OCI-LY7 (cell line): Measurements from ENCODE around the gene DGUOK. TPM values are rescaled to one million over a fixed set of nuclear protein-coding genes. Genes with fewer than 3 reads are reported as not detected.
A peak's percentile ranks its signal among the peaks of the same experiment; 100 is the strongest.

Experiments
- BruUV-seq: library from RNA; stranded (reverse); fragments of 400-500 nt; replicated peaks from 2 replicates; lab custom pipeline; 2021; lab: Mats Ljungman, UMichigan
- CTCF ChIA-PET: fragments of 300-600 bp; sonication (Branson Sonifier 250); formaldehyde crosslinking; loops from one replicate; lab custom pipeline; 2022; ENCODE audit warnings: antibody characterized with exemption; ENCODE audit not compliant: unreplicated experiment; lab: Charles Lee
- POLR2A ChIA-PET: fragments of 300-600 bp; sonication (Branson Sonifier 250); formaldehyde crosslinking; loops from one replicate; lab custom pipeline; 2022; ENCODE audit warnings: antibody characterized with exemption; lab: Charles Lee
- DNase-seq: peaks from one replicate; pipeline ENCODE4 v3.0.0-alpha.2; 2015; ENCODE audit warnings: low spot score
- H2AFZ ChIP-seq: fragments of 200-600 bp; sonication (generic), shearing (Covaris generic); 2 replicates; pipeline ENCODE4 v1.6.1; 2014; ENCODE audit warnings: mild to moderate bottlenecking, antibody characterized with exemption, low read length, moderate library complexity
- H3K27ac ChIP-seq: fragments of 200-600 bp; sonication (generic); 2 replicates; pipeline ENCODE4 v1.5.1; 2014; ENCODE audit warnings: mixed run types, low read depth, mild to moderate bottlenecking, moderate library complexity, low read length, inconsistent platforms; ENCODE audit not compliant: poor library complexity, severe bottlenecking
- H3K36me3 ChIP-seq: fragments of 200-600 bp; sonication (generic); 2 replicates; pipeline ENCODE4 v1.6.1; 2014; ENCODE audit warnings: mild to moderate bottlenecking, antibody characterized with exemption, low read length, moderate library complexity, mixed read lengths; ENCODE audit not compliant: insufficient read depth
- H3K4me1 ChIP-seq: fragments of 200-600 bp; sonication (generic); 2 replicates; pipeline ENCODE4 v1.5.1; 2014; ENCODE audit warnings: mild to moderate bottlenecking, low read length; ENCODE audit not compliant: insufficient read depth, poor library complexity, severe bottlenecking
- H3K4me2 ChIP-seq: fragments of 200-600 bp; sonication (generic); 2 replicates; pipeline ENCODE4 v1.6.1; 2014; ENCODE audit warnings: mild to moderate bottlenecking, low read length
- H3K4me3 ChIP-seq: fragments of 200-600 bp; sonication (generic); 2 replicates; pipeline ENCODE4 v1.5.1; 2014; ENCODE audit warnings: mild to moderate bottlenecking, low read depth, low read length; ENCODE audit not compliant: poor library complexity, severe bottlenecking
- H3K79me2 ChIP-seq: fragments of 200-600 bp; sonication (generic); 2 replicates; pipeline ENCODE4 v1.6.1; 2016; ENCODE audit warnings: low read depth, mild to moderate bottlenecking, low read length, moderate library complexity, mixed read lengths; ENCODE audit not compliant: insufficient read depth
- H3K9me2 ChIP-seq: fragments of 200-600 bp; sonication (generic); 2 replicates; pipeline ENCODE4 v1.6.1; 2016; ENCODE audit warnings: mild to moderate bottlenecking, low read length, mixed read lengths; ENCODE audit not compliant: insufficient read depth
- H3K9me3 ChIP-seq: fragments of 200-600 bp; sonication (generic); 2 replicates; pipeline ENCODE4 v1.6.1; 2014; ENCODE audit warnings: mild to moderate bottlenecking, mixed run types, low read length, mixed read lengths
- H4K20me1 ChIP-seq: fragments of 200-600 bp; sonication (generic); 2 replicates; pipeline ENCODE4 v1.6.1; 2014; ENCODE audit warnings: mild to moderate bottlenecking, antibody characterized with exemption, low read length, moderate library complexity, mixed read lengths; ENCODE audit not compliant: insufficient read depth
- CTCF ChIP-seq: fragments of 200-600 bp; sonication (generic); conservative IDR thresholded peaks from 2 replicates; pipeline ENCODE4 v1.5.1; 2014; ENCODE audit warnings: mild to moderate bottlenecking, antibody characterized with exemption, low read length, moderate library complexity, mixed read lengths
- EZH2phosphoT487 ChIP-seq: fragments of 200-600 bp; sonication (generic); IDR thresholded peaks from 2 replicates; pipeline ENCODE4 v1.6.1; 2018; ENCODE audit warnings: low read depth, borderline replicate concordance, mild to moderate bottlenecking, mixed run types, antibody characterized with exemption, low read length, moderate library complexity, mixed read lengths
- intact Hi-C: fragments of 100-400 bp; cut with micrococcal nuclease; formaldehyde crosslinking; loops from one replicate; pipeline ENCODE4 v1.10.0; 2022; ENCODE audit not compliant: unreplicated experiment
- total RNA-seq, 2 experiments: library from RNA; depleted of rRNA in 1 of 2; stranded (reverse); fragments of >200 nt in 1 of 2; shearing (Covaris generic) in 1 of 2; gene quantifications; 2 replicates each; pipeline ENCODE4 v1.2.3, GENCODE V29; 2014 to 2022

DGUOK gene
- total RNA-seq, 2 experiments from 2014 or later, result 73.4 to 91.8 TPM

GRCh38 chr2:73961274-73961673 is 34.6 kb downstream of the DGUOK start:
- CTCF ChIA-PET, result no interaction called here
- no TSS peak for BruUV-seq

GRCh38 chr2:73961823-73962615 is 35.3 kb downstream of the DGUOK start:
- CTCF ChIA-PET, result no interaction called here
- peaks cover 33% of the 10 kb centered on the region for H3K36me3 ChIP-seq
- no peak overlapping the region for H2AFZ ChIP-seq
- H4K20me1 ChIP-seq, result no peaks in the 10 kb centered on the region
- no peaks in the 10 kb centered on the region for H3K9me2 ChIP-seq
- H3K79me2 ChIP-seq, result no peaks in the 10 kb centered on the region
- no peak overlapping the region for H3K4me3 ChIP-seq
- no peak overlapping the region for H3K4me2 ChIP-seq
- no peaks in the 10 kb centered on the region for H3K4me1 ChIP-seq
- H3K27ac ChIP-seq, result no peak overlapping the region
- H3K9me3 ChIP-seq, result no peaks in the 10 kb centered on the region
- TF ChIP-seq CTCF, result peak; percentile 57
- TF ChIP-seq EZH2phosphoT487, result no peak
- TSS peak; percentile 48 for BruUV-seq
- no peak for DNase-seq
- POLR2A ChIA-PET, result no interaction called here
- intact Hi-C loops, result no loop called here

More at GRCh38 chr2:73961274-73961673, 34.6 kb downstream of the DGUOK start:
- H3K4me1 ChIP-seq, result no peaks in the 10 kb centered on the region
- H3K9me2 ChIP-seq, result no peaks in the 10 kb centered on the region
- H3K4me2 ChIP-seq, result no peak overlapping the region
- no peaks in the 10 kb centered on the region for H4K20me1 ChIP-seq
- intact Hi-C loops, result no loop called here
- H2AFZ ChIP-seq, result no peak overlapping the region
- no peaks in the 10 kb centered on the region for H3K9me3 ChIP-seq
- peaks cover 41% of the 10 kb centered on the region for H3K36me3 ChIP-seq
- no peak overlapping the region for H3K4me3 ChIP-seq
- no peak for DNase-seq
- H3K27ac ChIP-seq, result no peak overlapping the region
- no peaks in the 10 kb centered on the region for H3K79me2 ChIP-seq
- TF ChIP-seq CTCF (no peak), EZH2phosphoT487 (no peak)
- POLR2A ChIA-PET, result no interaction called here

- POLR2A ChIA-PET, result no interaction called here
- Histone ChIP-seq H3K4me2 (no peak overlapping the region), H3K79me2 (no peaks in the 10 kb centered on the region), H3K4me1 (no peaks in the 10 kb centered on the region), H3K9me3 (no peaks in the 10 kb centered on the region), H4K20me1 (no peaks in the 10 kb centered on the region), H3K36me3 (peaks cover 26% of the 10 kb centered on the region), H3K27ac (no peak overlapping the region), H3K9me2 (no peaks in the 10 kb centered on the region), H3K4me3 (no peak overlapping the region), H2AFZ (no peak overlapping the region)
- TF ChIP-seq CTCF, result no peak
- TF ChIP-seq EZH2phosphoT487, result no peak
- no peak for DNase-seq
- CTCF ChIA-PET, result no interaction called here
- no TSS peak for BruUV-seq
- intact Hi-C loops, result no loop called here
Measured at GRCh38 chr2:73962798-73963197, 36.1 kb downstream of the DGUOK start.
